Parathyroid adenoma (tissue), 2 donors: ENCODE results near the gene ZNF83.
A peak's percentile ranks its signal among the peaks of the same experiment; 100 is the strongest.

Experiments
- H2AFZ ChIP-seq: fragments of 300-600 bp; sonication (generic); one replicate; pipeline ENCODE4 v1.7.0; 2017; ENCODE audit warnings: antibody characterized with exemption, mild to moderate bottlenecking
- H3K27ac ChIP-seq: fragments of 300-600 bp; sonication (generic); one replicate; pipeline ENCODE4 v1.7.0; 2017
- H3K27me3 ChIP-seq: fragments of 300-600 bp; sonication (generic); one replicate; pipeline ENCODE4 v1.7.0; 2017; ENCODE audit warnings: low read length; ENCODE audit not compliant: control insufficient read depth, insufficient read depth
- H3K36me3 ChIP-seq: fragments of 300-600 bp; sonication (generic); one replicate; pipeline ENCODE4 v1.7.0; 2017; ENCODE audit warnings: low read length; ENCODE audit not compliant: control insufficient read depth, insufficient read depth
- H3K4me1 ChIP-seq: fragments of 300-600 bp; sonication (generic); one replicate; pipeline ENCODE4 v1.7.0; 2017; ENCODE audit warnings: control low read depth
- H3K4me2 ChIP-seq: fragments of 300-600 bp; sonication (generic); one replicate; pipeline ENCODE4 v1.7.0; 2017; ENCODE audit warnings: low read length
- H3K4me3 ChIP-seq: fragments of 300-600 bp; sonication (generic); one replicate; pipeline ENCODE4 v1.7.0; 2017; ENCODE audit warnings: low read depth, low read length
- H3K79me2 ChIP-seq: fragments of 300-600 bp; sonication (generic); one replicate; pipeline ENCODE4 v1.7.0; 2017; ENCODE audit warnings: control low read depth
- H3K9ac ChIP-seq: fragments of 300-600 bp; sonication (generic); one replicate; pipeline ENCODE4 v1.7.0; 2017; ENCODE audit warnings: mild to moderate bottlenecking
- H3K9me3 ChIP-seq: fragments of 300-600 bp; sonication (generic); one replicate; pipeline ENCODE4 v1.7.0; 2017; ENCODE audit warnings: low read length; ENCODE audit not compliant: control insufficient read depth
- CTCF ChIP-seq: fragments of 300-600 bp; sonication (generic); IDR thresholded peaks from one replicate; pipeline ENCODE4 v1.7.0; 2017; ENCODE audit warnings: antibody characterized with exemption, mild to moderate bottlenecking
- donor health status: primary hyperparathyroidism.

The ZNF83 gene

GRCh38 chr19:52648336-52649016, 10.3 kb upstream of the ZNF83 start:
- Histone ChIP-seq H3K27me3 (no peaks in the 10 kb centered on the region), H3K4me1 (no peaks in the 10 kb centered on the region), H3K27ac (no peak overlapping the region), H2AFZ (no peak overlapping the region), H3K36me3 (no peaks in the 10 kb centered on the region), H3K4me2 (no peak overlapping the region), H3K9ac (no peak overlapping the region), H3K4me3 (no peak overlapping the region), H3K79me2 (no peaks in the 10 kb centered on the region), H3K9me3 (no peaks in the 10 kb centered on the region)
- TF ChIP-seq CTCF: no peak

- TF ChIP-seq CTCF: no peak
- Histone ChIP-seq H3K27ac (no peak overlapping the region), H3K4me3 (no peak overlapping the region), H2AFZ (no peak overlapping the region), H3K9me3 (no peaks in the 10 kb centered on the region), H3K27me3 (no peaks in the 10 kb centered on the region), H3K36me3 (no peaks in the 10 kb centered on the region), H3K4me1 (no peaks in the 10 kb centered on the region), H3K79me2 (no peaks in the 10 kb centered on the region), H3K4me2 (no peak overlapping the region), H3K9ac (no peak overlapping the region)
Observed at GRCh38 chr19:52646571-52647217, 8.5 kb upstream of the ZNF83 start.

GRCh38 chr19:52640916-52641315, 2.8 kb upstream of the ZNF83 start:
- Histone ChIP-seq H3K4me2 (no peak overlapping the region), H3K4me3 (no peak overlapping the region), H3K4me1 (peaks cover 3% of the 10 kb centered on the region), H3K27ac (no peak overlapping the region), H3K27me3 (no peaks in the 10 kb centered on the region), H3K36me3 (no peaks in the 10 kb centered on the region), H3K9me3 (no peaks in the 10 kb centered on the region), H3K9ac (no peak overlapping the region), H3K79me2 (no peaks in the 10 kb centered on the region), H2AFZ (no peak overlapping the region)
- TF ChIP-seq CTCF: no peak

- Histone ChIP-seq H3K4me2 (no peak overlapping the region), H3K4me3 (no peak overlapping the region), H3K27me3 (no peaks in the 10 kb centered on the region), H2AFZ (no peak overlapping the region), H3K27ac (no peak overlapping the region), H3K79me2 (no peaks in the 10 kb centered on the region), H3K9me3 (no peaks in the 10 kb centered on the region), H3K4me1 (peaks cover 3% of the 10 kb centered on the region), H3K36me3 (no peaks in the 10 kb centered on the region), H3K9ac (no peak overlapping the region)
- TF ChIP-seq CTCF: no peak
Observed at GRCh38 chr19:52639996-52640395, 1.8 kb upstream of the ZNF83 start.

GRCh38 chr19:52638601-52639000, 446 bp upstream of the ZNF83 start:
- no peak for TF ChIP-seq CTCF
- H3K79me2 ChIP-seq: no peaks in the 10 kb centered on the region
- no peaks in the 10 kb centered on the region for H3K36me3 ChIP-seq
- no peaks in the 10 kb centered on the region for H3K9me3 ChIP-seq
- H3K27me3 ChIP-seq: no peaks in the 10 kb centered on the region
- no peak overlapping the region for H3K27ac ChIP-seq
- peak overlapping the region; percentile 44 for H3K4me2 ChIP-seq
- peaks cover 3% of the 10 kb centered on the region for H3K4me1 ChIP-seq
- H3K9ac ChIP-seq: no peak overlapping the region
- peak overlapping the region; percentile 90 for H3K4me3 ChIP-seq
- peak overlapping the region; percentile 63 for H2AFZ ChIP-seq
